ENCODE results near the gene RFPL1. TPM values are rescaled to one million over a fixed set of nuclear protein-coding genes. Genes with fewer than 3 reads are reported as not detected.

The RFPL1 gene
- total RNA-seq, 1 donor from 2014 or later, result not detected

DNA sequence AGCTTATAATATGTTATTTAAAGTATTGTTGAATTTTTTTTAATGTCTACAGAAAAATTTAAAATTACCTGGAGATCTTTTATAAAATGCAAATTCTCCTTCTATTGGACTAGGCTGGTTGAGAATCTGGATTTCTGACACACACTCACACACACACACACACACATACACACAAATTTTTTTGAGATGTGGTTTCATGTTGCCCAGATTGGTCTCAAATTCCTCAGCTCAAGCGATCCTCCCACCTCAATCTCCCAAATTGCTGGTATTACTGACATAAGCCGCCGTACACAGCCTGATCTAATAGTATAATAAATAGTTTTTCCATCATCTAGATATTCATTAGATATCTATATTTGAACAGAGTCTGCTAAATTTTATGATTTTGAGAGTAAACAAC, 4.5 kb upstream of the RFPL1 start:
- DNase-seq (ENCODE audit: low read depth, low spot score), result no peak
- TF ChIP-seq, protein P1, sequence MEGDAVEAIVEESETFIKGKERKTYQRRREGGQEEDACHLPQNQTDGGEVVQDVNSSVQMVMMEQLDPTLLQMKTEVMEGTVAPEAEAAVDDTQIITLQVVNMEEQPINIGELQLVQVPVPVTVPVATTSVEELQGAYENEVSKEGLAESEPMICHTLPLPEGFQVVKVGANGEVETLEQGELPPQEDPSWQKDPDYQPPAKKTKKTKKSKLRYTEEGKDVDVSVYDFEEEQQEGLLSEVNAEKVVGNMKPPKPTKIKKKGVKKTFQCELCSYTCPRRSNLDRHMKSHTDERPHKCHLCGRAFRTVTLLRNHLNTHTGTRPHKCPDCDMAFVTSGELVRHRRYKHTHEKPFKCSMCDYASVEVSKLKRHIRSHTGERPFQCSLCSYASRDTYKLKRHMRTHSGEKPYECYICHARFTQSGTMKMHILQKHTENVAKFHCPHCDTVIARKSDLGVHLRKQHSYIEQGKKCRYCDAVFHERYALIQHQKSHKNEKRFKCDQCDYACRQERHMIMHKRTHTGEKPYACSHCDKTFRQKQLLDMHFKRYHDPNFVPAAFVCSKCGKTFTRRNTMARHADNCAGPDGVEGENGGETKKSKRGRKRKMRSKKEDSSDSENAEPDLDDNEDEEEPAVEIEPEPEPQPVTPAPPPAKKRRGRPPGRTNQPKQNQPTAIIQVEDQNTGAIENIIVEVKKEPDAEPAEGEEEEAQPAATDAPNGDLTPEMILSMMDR (conservative IDR thresholded peaks at IDR 0.05), result no peak
- Mint-ChIP-seq H3K27ac (ENCODE audit: unreplicated experiment) (no peak overlapping the region), H3K36me3 (ENCODE audit: low read depth) (no peaks in the 10 kb centered on the region), H3K4me1 (no peaks in the 10 kb centered on the region), H3K27me3 (ENCODE audit: low read depth) (peaks cover 23% of the 10 kb centered on the region), H3K9me3 (no peaks in the 10 kb centered on the region), H3K4me3 (no peak overlapping the region)

DNA sequence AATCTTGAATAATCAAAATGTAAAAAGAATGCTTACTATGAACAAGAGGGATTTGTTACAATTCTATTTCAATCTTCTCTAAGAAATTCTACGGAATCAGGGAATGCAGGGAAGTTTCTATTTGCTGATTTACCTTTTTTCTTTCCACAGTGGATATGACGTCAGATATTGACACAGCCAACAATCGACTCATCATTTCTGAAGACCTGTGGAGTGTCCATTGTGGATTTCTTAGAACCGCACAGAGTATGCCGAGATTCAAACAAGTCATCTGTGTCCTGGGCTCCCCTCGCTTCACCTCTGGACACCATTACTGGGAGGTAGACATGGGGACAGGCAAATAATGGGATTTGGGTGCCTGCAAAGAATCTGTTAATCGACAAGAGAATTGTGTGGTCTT, 4.1 kb upstream of the RFPL1 start:
- H3K27ac Mint-ChIP-seq (ENCODE audit: unreplicated experiment), result no peak overlapping the region
- TF ChIP-seq, protein P1 (conservative IDR thresholded peaks at IDR 0.05), result no peak
- H3K36me3 Mint-ChIP-seq (ENCODE audit: low read depth), result no peaks in the 10 kb centered on the region
- H3K4me1 Mint-ChIP-seq, result no peaks in the 10 kb centered on the region
- DNase-seq (ENCODE audit: low read depth, low spot score), result no peak
- H3K4me3 Mint-ChIP-seq, result no peak overlapping the region
- no peaks in the 10 kb centered on the region for H3K9me3 Mint-ChIP-seq
- H3K27me3 Mint-ChIP-seq (ENCODE audit: low read depth), result peaks cover 20% of the 10 kb centered on the region

DNA sequence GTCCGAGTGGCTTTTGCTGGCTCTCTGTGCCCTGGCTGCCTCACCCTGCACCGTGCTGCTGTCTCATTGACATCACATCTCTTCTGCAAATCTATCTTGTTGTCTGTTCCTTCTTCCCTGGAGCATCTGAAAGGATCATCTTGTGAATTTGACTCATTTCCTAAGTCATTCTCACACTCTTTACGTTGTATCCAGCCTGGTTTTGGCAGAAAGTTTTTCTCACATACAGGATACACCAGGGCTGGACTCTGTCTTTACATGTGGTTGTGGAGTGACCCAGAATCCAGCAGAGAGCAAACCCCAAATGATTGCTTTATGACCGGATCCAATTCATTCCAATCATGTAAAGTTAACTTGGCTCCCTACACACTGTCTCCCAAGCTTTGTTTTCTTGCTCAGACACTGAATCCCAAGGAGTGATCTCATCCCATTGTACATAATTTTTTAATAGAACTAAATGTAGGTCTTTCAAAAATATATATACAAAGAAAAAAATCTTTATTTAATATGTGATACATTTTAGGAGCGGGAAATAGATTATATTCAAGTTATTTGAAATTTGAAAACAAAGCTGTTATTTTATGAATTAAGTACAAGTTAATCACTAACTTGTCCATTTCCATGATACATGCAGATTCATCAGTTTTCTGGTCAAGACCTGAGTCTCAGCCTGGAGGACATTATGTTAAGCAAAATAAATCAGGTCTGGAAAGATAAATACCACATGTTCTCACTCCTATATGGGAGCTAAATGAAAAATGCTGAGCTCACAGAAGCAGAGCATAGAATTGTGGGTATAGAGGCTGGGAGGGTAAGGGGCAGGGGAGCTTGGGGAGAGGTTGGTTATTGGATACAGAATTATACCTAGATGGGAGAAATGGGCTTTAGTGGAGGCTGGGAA, 2.9 kb upstream of the RFPL1 start:
- H3K27ac Mint-ChIP-seq (ENCODE audit: unreplicated experiment), result no peak overlapping the region
- no peak overlapping the region for H3K4me3 Mint-ChIP-seq
- no peak for DNase-seq (ENCODE audit: low read depth, low spot score)
- H3K9me3 Mint-ChIP-seq, result no peaks in the 10 kb centered on the region
- H3K36me3 Mint-ChIP-seq (ENCODE audit: low read depth), result no peaks in the 10 kb centered on the region
- peaks cover 19% of the 10 kb centered on the region for H3K27me3 Mint-ChIP-seq (ENCODE audit: low read depth)
- H3K4me1 Mint-ChIP-seq, result no peaks in the 10 kb centered on the region
- TF ChIP-seq, protein P1 (conservative IDR thresholded peaks at IDR 0.05), result no peak

DNA sequence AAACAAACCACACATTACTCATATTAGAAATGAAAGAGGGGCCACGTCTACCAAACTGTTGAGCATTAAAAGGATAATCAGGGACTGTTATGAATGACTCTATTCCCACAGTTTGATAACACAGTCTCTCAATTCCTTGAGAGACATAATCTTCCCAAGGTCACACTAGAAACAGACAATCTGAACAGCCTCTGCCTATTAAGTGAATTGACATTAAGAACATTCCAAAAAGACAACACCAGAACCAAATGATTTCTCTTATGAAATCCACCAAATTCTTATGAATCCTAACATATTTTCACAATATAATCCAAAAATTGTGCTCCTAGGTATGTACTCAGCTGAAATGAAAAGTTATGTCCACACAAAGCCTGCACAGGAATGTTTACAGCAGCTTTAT, 4.6 kb downstream of the RFPL1 start:
- H3K27me3 Mint-ChIP-seq (ENCODE audit: low read depth), result peaks cover 2% of the 10 kb centered on the region
- no peak overlapping the region for H3K4me3 Mint-ChIP-seq
- TF ChIP-seq, protein P1 (conservative IDR thresholded peaks at IDR 0.05), result no peak
- H3K4me1 Mint-ChIP-seq, result peaks cover 3% of the 10 kb centered on the region
- no peak overlapping the region for H3K27ac Mint-ChIP-seq (ENCODE audit: unreplicated experiment)
- no peaks in the 10 kb centered on the region for H3K36me3 Mint-ChIP-seq (ENCODE audit: low read depth)
- no peak for DNase-seq (ENCODE audit: low read depth, low spot score)
- H3K9me3 Mint-ChIP-seq, result no peaks in the 10 kb centered on the region

DNA sequence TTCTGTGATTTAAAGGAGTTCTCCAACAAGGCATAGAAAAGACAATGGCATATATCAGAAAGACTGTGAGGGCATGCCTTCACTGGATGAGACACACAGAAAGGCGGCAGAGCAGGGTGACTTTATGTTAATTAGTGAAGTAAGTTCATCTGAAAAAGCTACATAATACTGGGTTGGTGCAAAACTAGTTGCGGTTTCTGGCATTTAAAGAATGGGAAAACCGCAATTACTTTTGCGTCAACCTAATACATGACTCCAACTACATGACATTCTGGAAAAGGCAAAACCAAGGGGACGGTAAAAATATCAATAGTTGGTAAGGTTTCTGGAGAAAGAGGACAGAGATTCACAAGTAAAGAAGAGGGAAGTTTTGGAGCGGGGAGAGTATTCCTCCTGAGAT, 5.1 kb downstream of the RFPL1 start:
- DNase-seq (ENCODE audit: low read depth, low spot score), result no peak
- no peak overlapping the region for H3K4me3 Mint-ChIP-seq
- no peaks in the 10 kb centered on the region for H3K36me3 Mint-ChIP-seq (ENCODE audit: low read depth)
- TF ChIP-seq, protein P1 (conservative IDR thresholded peaks at IDR 0.05), result no peak
- no peak overlapping the region for H3K27ac Mint-ChIP-seq (ENCODE audit: unreplicated experiment)
- peaks cover 3% of the 10 kb centered on the region for H3K4me1 Mint-ChIP-seq
- no peaks in the 10 kb centered on the region for H3K9me3 Mint-ChIP-seq
- peaks cover 2% of the 10 kb centered on the region for H3K27me3 Mint-ChIP-seq (ENCODE audit: low read depth)
